Erythroblast (primary cell): Measurements from ENCODE around the gene C13orf42.

Source experiments
- GATA1 ChIP-seq: IDR thresholded peaks from 2 replicates; pipeline ENCODE4 v1.6.1; 2011; ENCODE audit warnings: low read depth, mild to moderate bottlenecking, control low read depth, low read length, moderate library complexity
- POLR2A ChIP-seq: IDR thresholded peaks from 2 replicates; pipeline ENCODE4 v1.6.1; 2011; ENCODE audit warnings: mild to moderate bottlenecking, low read length

GRCh38 chr13:51067706-51068105 is 43.4 kb downstream of the C13orf42 start:
- TF ChIP-seq POLR2A (no peak), GATA1 (no peak)
